Measurements from ENCODE around the gene ZFHX3.

The ZFHX3 gene

GRCh38 chr16:73020409-73020884 lies 27.5 kb downstream of the ZFHX3 start:
- H3K27ac ChIP-seq: peak overlapping the region; percentile 79 to 99
- peak; percentile 85 to 92 for DNase-seq
- H3K4me1 ChIP-seq: peaks cover 14 to 100% (median 86%) of the 10 kb centered on the region in 4 donors
- H3K9me3 ChIP-seq: no peaks in the 10 kb centered on the region
- H3K27me3 ChIP-seq: no peaks in the 10 kb centered on the region
- TF ChIP-seq CTCF (IDR thresholded peaks at IDR 0.05): no peak
- H3K4me3 ChIP-seq: peak overlapping the region; percentile 8 to 11
- intact Hi-C loops (cut with DNase I; ENCODE audit: low total_unique reads): no loop called here
- no peaks in the 10 kb centered on the region for H3K36me3 ChIP-seq

- peak in 1 of 2 donors; percentile 75 for DNase-seq
- H3K27me3 ChIP-seq: no peaks in the 10 kb centered on the region
- no peak for TF ChIP-seq CTCF (IDR thresholded peaks at IDR 0.05)
- H3K4me3 ChIP-seq: peak overlapping the region; percentile 8 to 11
- intact Hi-C loops (cut with DNase I; ENCODE audit: low total_unique reads): no loop called here
- H3K36me3 ChIP-seq: no peaks in the 10 kb centered on the region
- H3K4me1 ChIP-seq: peaks cover 14 to 100% (median 82%) of the 10 kb centered on the region in 4 donors
- no peaks in the 10 kb centered on the region for H3K9me3 ChIP-seq
- H3K27ac ChIP-seq: peak overlapping the region; percentile 79 to 99
Observed at GRCh38 chr16:73019457-73020362, 28.2 kb downstream of the ZFHX3 start.

- peak overlapping the region; percentile 8 to 11 for H3K4me3 ChIP-seq
- H3K9me3 ChIP-seq: no peaks in the 10 kb centered on the region
- intact Hi-C loops (cut with DNase I; ENCODE audit: low total_unique reads): no loop called here
- no peaks in the 10 kb centered on the region for H3K27me3 ChIP-seq
- no peaks in the 10 kb centered on the region for H3K36me3 ChIP-seq
- peak overlapping the region; percentile 79 to 99 for H3K27ac ChIP-seq
- peak in 1 of 2 donors; percentile 70 for DNase-seq
- no peak for TF ChIP-seq CTCF (IDR thresholded peaks at IDR 0.05)
- peaks cover 9 to 98% (median 76%) of the 10 kb centered on the region in 4 donors for H3K4me1 ChIP-seq
Observed at GRCh38 chr16:73018821-73019456, 29.0 kb downstream of the ZFHX3 start.

- peak in 1 of 2 donors; percentile 51 for DNase-seq
- intact Hi-C loops (cut with DNase I; ENCODE audit: low total_unique reads): no loop called here
- H3K36me3 ChIP-seq: no peaks in the 10 kb centered on the region
- H3K4me1 ChIP-seq: peaks cover 7 to 98% (median 62%) of the 10 kb centered on the region in 4 donors
- no peak for TF ChIP-seq CTCF (IDR thresholded peaks at IDR 0.05)
- H3K27ac ChIP-seq: peak overlapping the region; percentile 19 to 99
- H3K27me3 ChIP-seq: no peaks in the 10 kb centered on the region
- H3K4me3 ChIP-seq: no peak overlapping the region
- H3K9me3 ChIP-seq: no peaks in the 10 kb centered on the region
Observed at GRCh38 chr16:73017321-73017720, 30.6 kb downstream of the ZFHX3 start.

- no peak for TF ChIP-seq CTCF (IDR thresholded peaks at IDR 0.05)
- no peaks in the 10 kb centered on the region for H3K27me3 ChIP-seq
- peaks cover 4 to 98% (median 61%) of the 10 kb centered on the region in 4 donors for H3K4me1 ChIP-seq
- no peaks in the 10 kb centered on the region for H3K36me3 ChIP-seq
- peak overlapping the region; percentile 19 to 99 for H3K27ac ChIP-seq
- H3K4me3 ChIP-seq: no peak overlapping the region
- no peaks in the 10 kb centered on the region for H3K9me3 ChIP-seq
- intact Hi-C loops (cut with DNase I; ENCODE audit: low total_unique reads): no loop called here
- DNase-seq: no peak
Observed at GRCh38 chr16:73016488-73016830, 31.5 kb downstream of the ZFHX3 start.
